ENCODE measurements around the gene MYMK.
A peak's percentile ranks its signal among the peaks of the same experiment; 100 is the strongest.

The MYMK gene

DNA sequence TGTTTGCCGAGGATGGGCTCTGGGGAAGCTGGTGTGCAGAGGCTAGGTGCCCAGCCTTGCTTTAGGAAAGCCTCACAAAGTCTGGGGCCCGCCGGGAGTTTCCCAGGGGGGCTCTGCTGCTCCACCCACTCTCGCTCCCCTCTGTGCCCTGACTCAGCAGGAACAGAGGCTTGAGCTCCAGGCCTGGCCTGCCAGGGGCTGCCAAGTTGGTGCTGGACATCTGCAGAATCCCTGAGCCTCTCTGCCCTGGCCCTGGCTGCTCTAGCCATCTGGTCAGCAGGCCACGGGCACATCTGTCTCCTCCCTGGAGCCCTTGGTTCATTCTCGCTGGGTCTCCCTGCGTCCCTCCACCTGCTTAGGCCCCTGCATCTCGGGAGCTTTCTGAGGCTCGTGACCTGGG lies 9.1 kb upstream of the MYMK start:
- DNase-seq, result no peak

DNA sequence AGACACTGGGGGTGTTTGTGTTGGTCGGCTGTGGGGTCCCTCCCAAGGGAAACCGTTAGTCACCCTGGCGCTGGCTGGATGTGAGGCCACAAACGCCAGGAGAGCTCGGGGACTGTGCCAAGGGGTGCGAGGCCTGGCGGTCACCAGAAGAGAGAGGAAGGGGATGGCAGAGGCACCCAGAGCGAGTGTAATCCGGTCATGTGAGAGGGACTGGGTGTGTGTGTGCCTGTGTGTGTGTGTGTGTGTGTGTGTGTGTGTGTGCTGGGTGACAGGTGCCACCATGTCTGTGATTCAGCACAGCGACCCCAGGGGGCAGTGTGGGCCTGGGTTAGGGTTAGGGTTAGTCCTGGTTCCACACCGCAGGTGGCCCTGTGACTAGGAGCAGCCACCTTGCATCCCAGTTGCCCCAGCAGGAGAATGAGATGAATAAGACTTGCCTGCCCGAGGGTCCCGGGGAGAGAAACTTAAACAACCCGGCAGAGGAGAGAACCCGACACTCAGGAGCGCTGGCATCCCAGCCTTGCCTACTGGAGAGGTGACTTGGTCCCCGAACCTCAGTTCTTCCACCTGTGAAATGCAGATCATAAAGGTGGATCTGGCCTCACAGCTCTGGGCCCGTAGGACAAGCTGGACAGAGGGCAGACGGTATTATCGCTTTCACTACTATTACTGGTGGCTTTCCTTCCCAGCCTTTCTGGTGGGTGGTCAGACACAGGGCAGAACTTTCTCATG lies 8.3 kb upstream of the MYMK start:
- DNase-seq, result no peak

DNA sequence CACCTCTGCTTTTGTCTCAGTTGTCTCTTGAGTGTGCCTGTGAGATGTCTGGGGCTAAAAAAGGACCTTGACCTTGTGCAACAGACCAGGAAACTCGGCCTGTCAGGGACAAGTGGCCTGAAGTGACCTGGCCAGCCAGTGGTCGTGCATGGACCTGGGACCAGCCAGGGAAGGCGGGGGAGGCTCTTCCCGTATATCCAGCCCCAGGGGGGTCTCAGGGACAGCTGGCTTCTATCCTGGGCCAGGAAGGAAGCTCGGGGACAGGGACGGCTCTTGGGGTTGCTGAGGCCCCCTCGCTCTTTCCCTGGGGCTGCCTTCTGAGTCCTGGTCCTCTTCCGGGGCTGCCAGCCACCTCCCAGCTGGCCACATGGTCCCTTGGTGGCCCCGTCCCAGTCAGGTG lies 6.5 kb upstream of the MYMK start:
- DNase-seq, result no peak

DNA sequence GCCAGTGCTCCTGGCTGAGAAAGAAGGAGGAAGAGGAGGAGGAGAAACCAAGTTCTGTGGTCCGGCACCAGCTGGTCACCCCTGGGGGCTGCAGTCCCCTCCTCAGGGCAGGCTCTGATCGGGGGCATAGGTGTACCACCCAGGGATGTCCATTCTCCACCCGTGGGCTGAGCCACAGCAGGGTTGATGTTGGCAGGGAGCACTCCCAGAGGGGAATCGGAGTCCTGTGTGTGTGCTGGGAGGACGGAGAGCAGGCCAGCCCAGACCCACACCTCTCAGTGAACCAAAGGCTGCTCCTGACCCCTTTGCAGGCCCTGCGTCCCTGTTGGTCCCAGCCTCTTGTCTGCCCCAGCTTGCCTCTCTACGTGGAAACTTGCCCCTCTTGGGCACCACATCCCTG lies 5.1 kb upstream of the MYMK start:
- DNase-seq, result no peak

DNA sequence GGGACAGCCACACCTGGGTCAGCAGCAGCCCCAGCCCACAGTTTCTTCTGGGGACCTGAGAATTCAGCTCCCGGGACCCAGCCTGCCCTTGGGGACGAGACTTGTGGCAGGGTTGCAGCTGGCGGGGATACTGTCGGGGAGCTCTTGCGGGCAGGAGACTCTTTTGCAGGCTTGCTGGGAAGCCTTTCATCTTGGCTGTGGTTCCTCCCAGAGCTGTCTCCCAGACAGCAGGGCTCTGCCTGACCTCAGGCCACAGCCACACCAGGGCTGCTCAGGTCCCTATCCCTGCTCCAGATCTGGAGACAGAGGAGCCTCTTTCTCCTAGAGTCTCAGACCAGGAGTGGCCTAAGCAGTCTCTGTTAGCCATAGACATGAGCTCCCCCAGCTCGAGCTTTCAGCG lies 4.7 kb upstream of the MYMK start:
- no peak for DNase-seq

DNA sequence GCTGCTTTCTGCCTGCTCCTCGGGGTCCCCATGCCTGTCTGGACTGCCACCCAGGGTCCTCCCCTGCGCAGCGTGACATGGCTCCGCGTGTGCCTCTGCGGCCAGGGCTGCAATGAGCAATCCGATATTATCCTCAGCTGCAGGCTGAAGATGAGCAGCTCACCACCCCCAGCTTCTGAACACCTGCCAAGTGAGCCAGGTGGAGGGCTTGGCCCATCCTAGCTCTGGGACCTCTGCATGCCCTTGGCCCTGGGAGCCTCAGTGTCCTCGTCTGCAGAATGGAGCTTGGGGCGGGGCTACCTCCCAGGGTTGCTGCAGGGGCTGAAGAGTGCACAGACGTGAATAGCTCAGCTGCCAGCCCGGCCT lies 4.1 kb upstream of the MYMK start:
- DNase-seq, result no peak

DNA sequence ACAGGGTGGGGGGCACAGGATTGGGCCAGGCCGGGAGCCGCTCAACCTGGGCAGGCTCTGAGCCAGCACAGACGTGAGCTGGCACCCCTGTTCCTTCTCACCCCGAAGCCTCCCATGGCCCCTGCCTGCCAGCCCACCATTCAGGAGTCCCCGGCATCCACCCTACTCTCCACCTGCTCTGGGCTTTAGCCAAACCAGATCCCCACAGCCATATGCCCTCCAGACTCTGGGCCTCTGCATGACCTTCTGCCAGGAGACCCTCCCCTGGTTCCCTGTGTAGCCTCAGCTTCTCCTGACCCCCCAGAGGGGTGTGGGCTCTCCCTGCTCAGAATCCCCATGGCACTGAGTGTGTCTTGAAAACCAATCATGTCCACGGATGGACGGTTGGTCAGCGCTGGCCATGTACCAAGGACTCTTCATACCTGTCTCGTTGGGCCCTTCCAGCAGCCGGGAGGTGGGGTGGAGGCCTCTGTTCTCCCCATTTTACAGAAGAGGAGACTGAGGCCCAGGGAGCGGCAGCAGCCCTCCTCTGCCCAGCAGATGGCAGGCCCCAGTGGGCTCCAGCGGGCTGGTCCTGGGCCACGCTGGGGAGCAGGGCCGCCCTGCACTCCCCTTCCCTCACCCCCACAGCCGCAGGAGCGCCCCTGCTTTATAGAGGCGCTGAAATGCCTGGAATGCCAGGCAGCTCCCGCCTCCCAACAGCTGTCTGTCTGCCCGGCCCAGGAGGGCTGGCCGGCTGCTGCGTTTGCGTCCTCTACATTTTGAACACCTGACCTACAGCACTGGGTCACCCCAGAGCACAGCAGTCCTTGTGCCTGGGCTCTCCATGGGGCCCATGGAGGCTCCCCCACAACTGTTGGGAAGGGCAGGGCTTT lies 3.5 kb upstream of the MYMK start:
- DNase-seq, result no peak

DNA sequence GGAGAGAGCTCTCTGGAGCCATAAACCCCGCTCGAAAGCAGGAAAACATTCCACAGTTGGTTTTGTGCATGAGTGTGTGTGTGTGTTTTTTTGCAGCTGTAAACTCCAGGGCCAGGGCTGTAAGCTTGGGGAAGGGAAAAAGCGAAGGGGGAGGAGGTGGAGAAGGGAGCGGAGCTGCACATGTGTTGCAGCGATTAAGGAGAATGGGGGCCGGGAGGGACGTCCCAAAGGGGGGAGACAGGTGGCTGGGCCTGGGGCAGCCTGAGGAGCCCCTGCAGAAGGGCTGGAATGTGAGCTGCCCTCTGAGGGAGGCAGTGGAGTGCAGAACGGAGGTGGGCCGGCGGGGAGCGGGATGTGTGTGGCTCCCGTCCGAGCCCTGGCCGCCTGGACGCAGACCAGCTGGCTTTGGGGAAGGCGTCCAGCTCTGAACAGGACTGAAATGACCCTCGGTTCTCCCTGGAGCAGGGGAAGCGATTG lies 2.7 kb upstream of the MYMK start:
- peak; percentile 86 for DNase-seq

DNA sequence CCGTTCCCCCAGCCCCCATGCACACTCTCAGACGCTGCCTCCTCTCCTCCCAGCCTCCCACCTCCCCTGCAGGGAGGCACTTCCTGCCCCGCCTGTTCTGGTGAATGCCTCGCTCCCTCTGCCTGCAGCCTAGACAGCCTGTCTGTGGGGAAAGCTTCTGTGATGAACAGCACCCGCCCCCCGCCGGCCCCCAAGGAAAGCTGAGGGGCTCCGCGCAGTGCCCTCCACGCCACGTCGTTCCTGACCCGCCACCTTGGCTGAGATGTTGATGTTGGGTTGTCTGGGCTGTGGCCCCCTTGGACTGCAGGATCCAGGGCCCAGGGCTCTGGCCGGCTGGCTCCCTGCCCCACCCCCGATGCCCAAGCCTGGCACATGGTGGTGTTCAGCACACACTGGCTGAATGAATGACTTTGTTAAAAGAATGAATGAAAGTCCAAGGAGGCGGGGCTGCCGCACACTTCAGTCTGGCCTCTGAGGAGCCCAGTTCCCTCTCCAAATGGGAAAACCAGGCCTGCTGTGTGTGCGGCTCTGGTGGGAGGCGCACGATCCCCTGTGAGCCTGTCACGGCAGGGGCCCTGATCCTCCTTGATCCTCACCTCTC lies 2.1 kb upstream of the MYMK start:
- DNase-seq, result no peak

DNA sequence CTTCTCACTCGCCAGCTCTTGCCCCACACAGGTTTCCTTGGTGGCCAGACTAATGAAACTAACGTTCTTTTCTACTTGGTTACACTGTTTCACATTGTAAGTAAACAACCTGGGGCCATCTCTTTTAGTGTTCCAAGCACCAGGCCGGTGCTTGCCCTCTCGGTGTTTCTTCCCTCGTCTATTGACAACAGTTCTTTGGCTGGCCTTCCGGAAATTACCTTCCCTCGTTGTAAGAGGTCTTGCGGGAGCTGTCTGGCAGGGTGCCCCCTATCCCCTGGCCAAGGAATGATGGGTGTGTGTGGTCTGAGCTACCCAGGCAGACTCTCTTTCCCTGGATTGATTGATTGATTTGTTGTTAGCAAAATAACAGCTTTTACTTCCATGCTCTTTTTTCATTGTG lies 918 bp upstream of the MYMK start:
- DNase-seq, result no peak

DNA sequence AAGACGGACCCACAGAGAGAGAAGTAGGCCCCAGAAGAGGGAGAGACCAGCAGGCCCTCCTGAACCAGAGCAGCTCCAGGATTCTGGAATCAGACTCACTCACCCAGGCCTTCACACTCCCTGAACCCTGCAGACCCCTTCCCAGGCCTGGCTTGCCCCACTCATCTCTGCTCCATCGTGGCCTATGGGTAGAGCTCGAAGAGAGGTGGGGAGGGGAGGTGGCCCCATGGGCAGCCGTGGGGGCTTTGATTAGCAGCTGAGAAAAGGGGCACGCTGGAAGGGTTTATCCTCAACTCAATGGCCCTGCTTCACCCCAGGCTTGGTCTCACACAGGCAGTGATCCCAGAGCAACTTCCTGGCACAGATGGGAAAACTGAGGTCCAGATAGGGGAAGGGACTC lies 613 bp downstream of the MYMK start:
- no peak for DNase-seq

DNA sequence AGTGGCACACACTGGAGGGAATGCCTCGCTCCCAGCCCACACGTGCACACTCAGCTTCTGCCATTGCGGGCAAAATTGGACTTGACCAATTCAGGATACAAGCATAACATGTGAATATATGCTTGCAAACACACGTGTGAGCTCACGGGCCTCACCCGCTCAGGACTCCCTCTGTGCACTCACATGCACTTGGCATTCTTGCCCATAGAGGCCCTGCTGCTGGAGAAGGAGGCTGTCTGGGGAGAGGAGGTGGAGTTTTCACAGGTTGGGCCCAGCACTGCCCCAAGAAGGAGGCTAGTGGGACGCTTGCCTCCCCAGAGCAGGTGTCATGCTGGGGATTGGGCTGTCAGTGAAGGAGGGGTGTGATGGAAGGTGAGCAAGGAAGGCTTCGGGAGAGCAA lies 1.7 kb downstream of the MYMK start:
- DNase-seq, result no peak

DNA sequence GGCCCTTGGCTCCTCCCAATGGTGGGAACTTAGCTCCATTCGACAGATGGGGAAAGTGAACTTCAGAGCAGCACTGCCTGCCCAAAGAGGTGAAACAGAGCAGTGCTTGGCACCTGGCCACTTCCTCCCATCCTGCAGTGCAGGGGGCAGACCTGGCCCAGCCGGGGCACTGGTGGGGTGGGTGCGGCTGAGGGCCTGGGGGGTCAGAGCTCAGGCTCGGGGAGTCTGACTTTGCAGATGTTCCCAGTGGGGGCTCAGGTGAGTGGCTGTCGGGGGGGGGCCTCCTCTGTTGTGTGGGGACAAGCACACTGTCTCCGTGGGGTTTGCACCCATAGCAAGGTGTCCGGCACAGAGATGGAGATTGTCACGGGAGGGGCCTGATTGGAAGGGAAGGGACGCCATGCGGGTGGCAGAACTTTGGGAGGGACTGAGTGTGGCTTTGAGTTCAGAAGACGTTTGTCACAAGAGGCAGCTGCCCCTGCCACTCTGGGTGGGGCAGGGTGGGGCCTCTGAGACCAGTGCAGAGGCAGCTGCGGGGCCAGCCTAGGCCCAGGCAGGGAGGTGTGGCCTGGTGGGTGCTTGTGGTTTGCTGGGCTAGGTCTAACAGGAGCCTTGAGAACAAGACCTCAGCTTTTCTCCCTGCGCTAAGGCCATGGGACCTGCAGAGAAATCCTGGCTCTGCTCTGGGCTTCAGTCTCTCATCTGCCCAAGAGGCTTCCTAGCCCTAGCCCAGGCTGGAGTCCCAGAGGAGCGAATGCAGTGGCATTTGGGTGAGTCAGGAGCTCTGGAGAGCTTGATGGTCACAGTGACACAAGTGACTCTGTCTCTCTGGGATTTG lies 2.5 kb downstream of the MYMK start:
- peak; percentile 66 for DNase-seq

DNA sequence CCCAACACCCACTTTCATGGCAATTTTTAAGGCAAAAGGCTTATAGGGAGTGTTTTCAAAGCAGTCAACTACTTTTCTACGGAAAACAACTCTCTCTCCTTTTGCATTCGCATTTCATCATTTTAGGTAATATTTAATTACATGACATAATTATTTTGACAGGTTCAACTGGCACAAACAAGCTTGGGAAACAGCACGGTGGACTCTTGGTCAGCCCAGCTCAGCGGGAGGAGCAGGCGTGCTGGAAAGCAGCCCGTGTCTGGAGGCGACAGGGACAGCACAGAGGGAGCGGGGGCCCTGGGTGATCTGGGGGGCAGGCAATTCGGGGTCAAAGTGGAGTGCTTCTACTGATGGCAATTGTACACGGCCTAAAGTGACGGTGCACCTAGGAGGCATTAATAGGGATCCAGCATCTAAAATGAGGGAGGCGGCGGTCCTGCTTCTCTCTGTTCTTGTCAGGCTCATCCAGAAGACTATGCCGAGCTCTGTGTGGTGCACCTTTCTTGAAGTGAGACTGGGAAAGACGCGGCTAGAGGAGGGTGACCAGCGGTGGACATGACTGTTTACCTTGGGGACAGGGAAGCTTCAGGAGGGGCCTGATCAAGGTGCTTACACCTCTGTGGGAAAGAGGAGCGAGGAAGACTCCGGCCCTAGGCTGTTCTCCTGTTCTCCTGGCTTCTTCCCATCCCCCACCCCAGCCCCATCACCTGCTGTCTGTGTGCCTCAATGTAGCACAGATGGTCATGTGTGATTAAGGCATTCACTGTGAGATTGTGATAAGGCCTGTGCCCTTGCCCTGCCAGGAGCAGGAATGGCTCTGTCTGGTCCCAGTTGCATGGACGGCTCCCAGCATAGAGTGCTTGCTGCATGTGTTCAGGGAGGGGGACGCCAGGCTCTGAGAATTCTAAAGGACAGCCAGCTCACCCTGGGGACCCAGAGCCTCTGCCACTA lies 3.4 kb downstream of the MYMK start:
- no peak for DNase-seq

DNA sequence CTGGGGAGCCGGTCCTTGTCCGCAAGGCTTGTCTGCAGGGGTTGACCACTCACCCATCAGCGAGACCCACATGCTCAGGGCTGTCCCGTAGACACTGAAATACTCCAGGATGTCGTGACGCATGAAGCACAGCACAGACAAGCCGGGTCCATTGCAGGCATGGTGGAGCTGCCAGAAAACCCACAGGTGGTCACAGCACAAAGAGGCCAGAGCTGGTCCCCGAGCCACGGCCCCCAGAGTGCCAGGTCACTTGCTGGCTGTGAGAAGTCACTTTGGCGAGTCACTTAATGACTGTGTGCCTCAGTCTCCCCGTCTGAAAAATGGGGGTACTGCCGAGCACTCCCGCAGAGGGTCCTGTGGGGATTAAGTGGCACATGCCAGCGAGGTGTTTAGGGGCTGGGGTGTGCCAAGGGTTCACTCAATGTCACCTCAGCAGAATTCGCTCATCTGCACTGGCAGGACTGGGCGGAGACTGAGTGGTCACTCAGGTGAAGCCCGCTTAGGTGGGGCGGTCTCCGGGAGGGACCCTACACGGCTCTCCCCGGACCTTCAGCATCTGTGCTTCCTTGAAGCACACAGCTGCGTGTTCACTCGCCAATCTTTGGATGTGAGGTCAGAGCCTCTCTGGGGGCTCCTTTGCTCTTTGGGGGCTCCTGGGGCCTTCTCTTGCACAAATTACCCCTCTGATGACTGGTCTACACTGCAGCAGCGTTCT lies 4.5 kb downstream of the MYMK start:
- DNase-seq, result no peak

DNA sequence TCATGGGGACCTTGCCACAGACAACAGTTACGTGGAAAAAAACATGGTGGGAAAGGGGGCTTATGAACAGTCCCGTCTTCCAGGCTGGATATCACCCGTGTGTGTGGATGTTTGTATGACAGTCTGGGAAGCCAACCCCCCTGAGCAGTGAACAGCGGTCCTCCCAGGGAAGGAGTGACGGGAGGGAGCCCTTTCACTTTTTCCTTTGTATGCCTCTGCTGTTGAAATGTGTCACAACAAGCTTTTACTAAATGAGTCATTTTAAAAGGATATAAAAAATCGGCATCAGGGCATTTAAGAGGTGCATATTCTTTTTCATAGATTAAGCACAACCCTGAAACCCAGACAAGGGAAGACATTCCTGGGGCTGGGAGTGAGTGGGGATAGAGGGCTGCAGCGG lies 5.1 kb downstream of the MYMK start:
- no peak for DNase-seq

DNA sequence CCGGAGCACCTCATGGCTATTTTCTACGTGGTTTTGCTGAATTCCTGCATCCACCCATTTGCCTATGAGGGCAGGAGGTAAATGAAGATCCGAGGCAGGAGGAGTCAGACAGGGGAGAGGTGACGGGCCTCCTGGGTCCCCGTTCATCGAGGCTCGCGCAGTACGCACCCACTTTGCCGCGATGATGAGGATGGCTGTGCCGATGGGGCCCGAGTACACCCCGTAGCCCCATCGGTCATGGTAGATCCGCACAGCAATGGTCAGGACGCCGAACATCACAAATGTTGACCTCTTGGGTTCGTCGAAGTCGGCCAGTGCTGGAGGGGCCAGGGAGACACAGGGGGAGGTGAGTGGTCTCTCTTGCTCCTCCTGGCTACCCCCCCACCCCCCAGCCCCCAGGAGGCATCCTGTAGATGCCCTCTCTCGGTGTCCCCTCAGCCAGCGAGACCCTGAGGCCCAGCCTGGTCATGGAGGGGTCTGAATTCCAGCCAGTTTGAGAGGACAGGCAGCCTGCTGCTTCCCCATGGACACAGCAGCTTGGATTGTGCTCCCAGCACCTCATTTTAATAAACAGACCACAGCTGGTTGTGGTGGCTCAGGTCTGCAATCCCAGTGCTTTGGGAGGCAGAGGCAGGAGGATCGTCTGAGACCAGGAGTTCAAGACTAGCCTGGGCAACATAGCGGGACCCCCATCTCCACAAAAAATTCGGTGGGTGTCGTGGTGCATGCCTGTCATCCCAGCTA lies 5.9 kb downstream of the MYMK start:
- DNase-seq, result no peak

DNA sequence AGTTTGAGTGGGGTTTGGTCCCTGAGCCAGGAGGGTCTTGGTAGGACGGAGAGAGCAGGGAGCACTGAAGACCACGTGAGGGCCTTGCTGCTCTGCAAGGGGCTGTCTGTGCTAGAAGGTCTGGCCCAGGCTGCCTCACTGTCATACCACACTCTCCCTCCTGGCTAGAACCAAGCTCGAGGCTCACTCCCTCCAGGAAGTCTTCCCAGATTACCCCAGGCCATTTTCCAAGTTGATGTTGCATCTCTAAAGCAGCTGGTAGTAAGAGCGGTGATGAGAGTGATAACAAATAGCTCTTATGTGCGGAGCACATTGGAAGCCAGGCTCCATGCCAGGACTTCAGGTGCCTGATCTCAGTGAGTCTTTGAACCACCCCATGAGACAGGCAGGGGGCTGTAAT lies 6.6 kb downstream of the MYMK start:
- DNase-seq, result no peak

DNA sequence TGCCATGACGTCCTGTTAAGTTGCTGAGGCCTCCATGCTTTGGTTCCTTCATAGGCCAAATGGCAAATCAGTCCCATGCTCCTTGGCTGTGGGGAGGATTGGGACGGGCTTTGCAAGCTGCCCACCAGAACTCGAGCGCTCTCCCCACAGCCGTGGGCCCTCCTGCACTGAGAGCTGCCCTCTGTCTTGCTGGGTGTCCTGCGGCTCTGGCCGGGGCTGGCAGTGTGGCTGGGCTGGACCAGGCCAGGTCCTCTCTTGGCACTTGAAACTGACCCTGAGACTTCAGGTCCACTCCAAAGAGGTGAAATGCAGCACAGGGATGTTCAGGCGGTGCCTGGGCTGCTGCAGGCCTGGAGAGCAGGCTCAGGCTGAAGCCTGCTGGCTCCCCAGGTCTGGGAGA lies 7.0 kb downstream of the MYMK start:
- DNase-seq, result no peak

DNA sequence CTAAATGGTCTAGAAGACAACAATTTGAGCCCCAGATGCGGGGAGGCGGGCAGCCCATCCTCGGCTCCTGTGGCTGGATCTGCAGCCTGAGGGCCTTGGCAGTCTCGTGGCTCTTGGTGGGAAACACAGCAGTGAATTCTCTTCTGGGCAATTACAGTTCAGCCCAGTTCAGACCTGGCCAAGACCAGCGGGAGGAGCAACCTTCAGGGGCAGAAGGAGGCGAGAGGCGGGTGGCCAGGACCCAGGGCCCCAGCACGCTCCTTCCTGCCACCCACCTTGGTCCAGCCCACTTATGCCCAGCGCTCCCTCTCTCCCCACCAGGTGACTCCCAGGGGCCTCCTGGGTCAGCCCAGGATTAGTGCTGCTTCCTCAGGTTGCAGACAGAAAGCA lies 7.8 kb downstream of the MYMK start:
- DNase-seq, result no peak

Data from left hindlimb (tissue), 1 donor.